Fibroblast of lung (primary cell): ENCODE results near the gene ACOT9. TPM values are rescaled to one million over a fixed set of nuclear protein-coding genes. Genes with fewer than 3 reads are reported as not detected.

Experiments
- DNase-seq, 2 donors: peaks; one replicate each; pipeline versions ENCODE4 v3.0.0 to v3.0.0-alpha.2; 2010; ENCODE audit warnings: low read depth in 2 of 2
- H2AFZ ChIP-seq: 2 replicates; pipeline ENCODE4 v1.5.1; 2012; ENCODE audit warnings: low read length, control low read depth, inconsistent platforms
- H3K27ac ChIP-seq: 2 replicates; pipeline ENCODE4 v1.5.1; 2011; ENCODE audit warnings: low read length, control low read depth; ENCODE audit not compliant: insufficient read depth
- H3K27me3 ChIP-seq: 2 replicates; pipeline ENCODE4 v1.5.1; 2011; ENCODE audit warnings: mild to moderate bottlenecking, low read length; ENCODE audit not compliant: control insufficient read depth, insufficient read depth
- H3K36me3 ChIP-seq: 2 replicates; pipeline ENCODE4 v1.5.1; 2011; ENCODE audit warnings: low read length; ENCODE audit not compliant: control insufficient read depth, insufficient read depth
- H3K4me1 ChIP-seq: 2 replicates; pipeline ENCODE4 v1.5.1; 2011; ENCODE audit warnings: low read length; ENCODE audit not compliant: control insufficient read depth, insufficient read depth; ENCODE audit errors: extremely low read depth
- H3K4me2 ChIP-seq: 2 replicates; pipeline ENCODE4 v1.5.1; 2011; ENCODE audit warnings: low read length, control low read depth; ENCODE audit not compliant: insufficient read depth; ENCODE audit errors: extremely low read depth
- H3K4me3 ChIP-seq, 4 experiments: fragments of 200-600 bp in 1 of 4; sonication (generic) in 1 of 4; replicated peaks in 1 of 4; 2 replicates each; pipeline ENCODE4 v1.5.1; 2011 to 2016; ENCODE audit warnings: low read length in 4 of 4, low read depth in 3 of 4, mild to moderate bottlenecking in 3 of 4, control low read depth in 2 of 4, inconsistent platforms in 1 of 4, mixed read lengths in 1 of 4; ENCODE audit not compliant: insufficient read depth in 1 of 4; ENCODE audit errors: control extremely low read depth in 1 of 4
- H3K79me2 ChIP-seq: 2 replicates; pipeline ENCODE4 v1.5.1; 2012; ENCODE audit warnings: mild to moderate bottlenecking, low read length, inconsistent platforms; ENCODE audit not compliant: control insufficient read depth, insufficient read depth
- H3K9ac ChIP-seq: 2 replicates; pipeline ENCODE4 v1.5.1; 2011; ENCODE audit warnings: mild to moderate bottlenecking, low read length, control low read depth; ENCODE audit not compliant: insufficient read depth
- H3K9me3 ChIP-seq: 2 replicates; pipeline ENCODE4 v1.5.1; 2012; ENCODE audit warnings: low read depth, low read length; ENCODE audit not compliant: control insufficient read depth, insufficient read depth
- H4K20me1 ChIP-seq: 2 replicates; pipeline ENCODE4 v1.5.1; 2011; ENCODE audit warnings: low read length; ENCODE audit not compliant: control insufficient read depth, insufficient read depth; ENCODE audit errors: extremely low read depth
- CTCF ChIP-seq, 2 donors: IDR thresholded peaks in 1 of 2; conservative IDR thresholded peaks in 1 of 2; 1 replicate in 1 of 2; 2 replicates in 1 of 2; pipeline ENCODE4 v1.5.1; 2011 to 2012; ENCODE audit warnings: low read length in 2 of 2, control low read depth in 1 of 2, inconsistent platforms in 1 of 2, low read depth in 1 of 2, mild to moderate bottlenecking in 1 of 2
- EZH2 ChIP-seq: IDR thresholded peaks from 2 replicates; pipeline ENCODE4 v1.5.1; 2012; ENCODE audit warnings: low read length, control low read depth, mild to moderate bottlenecking; ENCODE audit errors: missing control alignments
- polyA plus RNA-seq, 2 donors: library from polyadenylated mRNA; depleted of rRNA in 1 of 2; stranded (reverse) in 1 of 2; unstranded in 1 of 2; fragments of >200 nt; gene quantifications; 2 replicates each; pipeline ENCODE4 v1.2.1, GENCODE V29; 2011 to 2012; ENCODE audit warnings: missing spikeins in 1 of 2
- total RNA-seq: library from RNA; depleted of rRNA; stranded (reverse); fragments of >200 nt; gene quantifications from 2 replicates; pipeline ENCODE4 v1.2.1, GENCODE V29; 2014

ACOT9 gene
- total and polyA plus RNA-seq, 2 donors (not counting 1 experiment from before 2014, with no cell fraction given): 42.3 to 70.9 TPM

- DNase-seq: no peak
- Histone ChIP-seq H3K27me3 (no peaks in the 10 kb centered on the region), H3K79me2 (peaks cover 7% of the 10 kb centered on the region), H4K20me1 (no peaks in the 10 kb centered on the region), H3K4me1 (no peaks in the 10 kb centered on the region), H3K4me3 (no peak overlapping the region), H3K36me3 (no peaks in the 10 kb centered on the region), H2AFZ (no peak overlapping the region), H3K27ac (no peak overlapping the region), H3K4me2 (no peak overlapping the region), H3K9ac (no peak overlapping the region), H3K9me3 (no peaks in the 10 kb centered on the region)
- TF ChIP-seq EZH2 (no peak), CTCF (conservative IDR thresholded peaks at IDR 0.05 in 1 of 2, IDR thresholded peaks at IDR 0.05 in 1 of 2; ENCODE audit: low read depth in 1 of 2, low read length in 2 of 2) (no peak)
Observed at GRCh38 chrX:23673108-23673507, 70.0 kb downstream of the ACOT9 start.

- Histone ChIP-seq H3K36me3 (no peaks in the 10 kb centered on the region), H3K4me1 (no peaks in the 10 kb centered on the region), H3K79me2 (peaks cover 10% of the 10 kb centered on the region), H4K20me1 (no peaks in the 10 kb centered on the region), H3K4me3 (no peak overlapping the region), H3K9ac (no peak overlapping the region), H3K27ac (no peak overlapping the region), H2AFZ (no peak overlapping the region), H3K27me3 (no peaks in the 10 kb centered on the region), H3K4me2 (no peak overlapping the region), H3K9me3 (no peaks in the 10 kb centered on the region)
- TF ChIP-seq EZH2: no peak
- TF ChIP-seq CTCF (conservative IDR thresholded peaks at IDR 0.05 in 1 of 2, IDR thresholded peaks at IDR 0.05 in 1 of 2; ENCODE audit: low read depth in 1 of 2, low read length in 2 of 2): no peak
- DNase-seq: no peak
Observed at GRCh38 chrX:23670528-23670927, 72.5 kb downstream of the ACOT9 start.

GRCh38 chrX:23668335-23668734, 74.7 kb downstream of the ACOT9 start:
- peaks cover 10% of the 10 kb centered on the region for H3K79me2 ChIP-seq
- TF ChIP-seq EZH2 (no peak), CTCF (conservative IDR thresholded peaks at IDR 0.05 in 1 of 2, IDR thresholded peaks at IDR 0.05 in 1 of 2; ENCODE audit: low read depth in 1 of 2, low read length in 2 of 2) (no peak)
- H3K4me3 ChIP-seq: peak overlapping the region; percentile 59 to 84 (median 74)
- H3K9me3 ChIP-seq: no peaks in the 10 kb centered on the region
- H2AFZ ChIP-seq: peak overlapping the region; percentile 30
- peak in 1 of 2 donors; percentile 4 for DNase-seq
- no peaks in the 10 kb centered on the region for H3K36me3 ChIP-seq
- H4K20me1 ChIP-seq: no peaks in the 10 kb centered on the region
- no peak overlapping the region for H3K9ac ChIP-seq
- peak overlapping the region; percentile 74 for H3K27ac ChIP-seq
- H3K4me2 ChIP-seq: peak overlapping the region; percentile 88
- no peaks in the 10 kb centered on the region for H3K4me1 ChIP-seq
- no peaks in the 10 kb centered on the region for H3K27me3 ChIP-seq
